GM23338 (cell line): ENCODE measurements around the gene SLBP. TPM values are rescaled to one million over a fixed set of nuclear protein-coding genes. Genes with fewer than 3 reads are reported as not detected.
A peak's percentile ranks its signal among the peaks of the same experiment; 100 is the strongest.

Source experiments
- ATAC-seq: fragments of 200-7000 bp; cut with Tn5 transposase; 3 replicates; pipeline ENCODE4 v1.9.1; 2020
- DNase-seq: peaks from one replicate; pipeline ENCODE4 v3.0.0-alpha.2; 2015; ENCODE audit warnings: low spot score
- H2AFZ ChIP-seq: fragments of 200-600 bp; sonication (generic); 2 replicates; pipeline ENCODE4 v1.8.0; 2016; ENCODE audit warnings: antibody characterized with exemption, mild to moderate bottlenecking, moderate library complexity
- H3F3A ChIP-seq: fragments of 200-600 bp; sonication (generic); replicated peaks from 2 replicates; pipeline ENCODE4 v1.8.0; 2017; ENCODE audit warnings: antibody characterized with exemption, mixed run types, low read depth
- H3K27ac ChIP-seq: fragments of 200-600 bp; sonication (generic); 2 replicates; pipeline ENCODE4 v1.6.1; 2016; ENCODE audit warnings: low read depth
- H3K27me3 ChIP-seq: fragments of 200-600 bp; sonication (generic); 2 replicates; pipeline ENCODE4 v1.8.0; 2016; ENCODE audit warnings: mild to moderate bottlenecking, mixed run types, moderate library complexity; ENCODE audit not compliant: insufficient read depth
- H3K36me3 ChIP-seq: fragments of 200-600 bp; sonication (generic); 2 replicates; pipeline ENCODE4 v1.8.0; 2016; ENCODE audit warnings: mild to moderate bottlenecking; ENCODE audit not compliant: insufficient read depth
- H3K4me1 ChIP-seq: fragments of 200-600 bp; sonication (generic); 2 replicates; pipeline ENCODE4 v1.8.0; 2016; ENCODE audit warnings: mild to moderate bottlenecking, moderate library complexity; ENCODE audit not compliant: insufficient read depth
- H3K4me2 ChIP-seq: fragments of 200-600 bp; sonication (generic); 2 replicates; pipeline ENCODE4 v1.7.1; 2017; ENCODE audit warnings: mixed run types
- H3K4me3 ChIP-seq: fragments of 200-600 bp; sonication (generic); 2 replicates; pipeline ENCODE4 v1.6.1; 2016; ENCODE audit warnings: mixed run types
- H3K79me2 ChIP-seq: fragments of 200-600 bp; sonication (generic); replicated peaks from 2 replicates; pipeline ENCODE4 v1.8.0; 2017; ENCODE audit warnings: mild to moderate bottlenecking; ENCODE audit not compliant: insufficient read depth
- H3K9me2 ChIP-seq: fragments of 200-600 bp; sonication (generic); 2 replicates; pipeline ENCODE4 v1.8.0; 2017; ENCODE audit not compliant: insufficient read depth
- H4K20me1 ChIP-seq: fragments of 200-600 bp; sonication (generic); replicated peaks from 2 replicates; pipeline ENCODE4 v1.8.0; 2017; ENCODE audit warnings: mild to moderate bottlenecking; ENCODE audit not compliant: insufficient read depth
- H3K27ac Mint-ChIP-seq: 2 replicates; pipeline ENCODE4 v1.8.0; 2020; ENCODE audit warnings: inconsistent platforms, mild to moderate bottlenecking, moderate library complexity, mixed read lengths
- H3K27me3 Mint-ChIP-seq: 3 replicates; pipeline ENCODE4 v1.8.0; 2022; ENCODE audit warnings: low read depth, mild to moderate bottlenecking, moderate library complexity, mixed read lengths, inconsistent platforms; ENCODE audit not compliant: insufficient read depth, poor library complexity
- H3K36me3 Mint-ChIP-seq: 3 replicates; pipeline ENCODE4 v1.8.0; 2021; ENCODE audit warnings: low read depth, mild to moderate bottlenecking, inconsistent platforms, moderate library complexity, mixed read lengths
- H3K4me1 Mint-ChIP-seq: 3 replicates; pipeline ENCODE4 v1.8.0; 2020; ENCODE audit warnings: mild to moderate bottlenecking, inconsistent platforms, mixed read lengths
- H3K4me3 Mint-ChIP-seq: 3 replicates; pipeline ENCODE4 v1.8.0; 2021; ENCODE audit warnings: moderate library complexity, mild to moderate bottlenecking, inconsistent platforms, mixed read lengths
- H3K9me3 Mint-ChIP-seq: 3 replicates; pipeline ENCODE4 v1.8.0; 2020; ENCODE audit warnings: moderate library complexity, mild to moderate bottlenecking, inconsistent platforms, mixed read lengths
- CREB1 ChIP-seq: fragments of 250-450 bp; sonication (Bioruptor Pico); IDR thresholded peaks from 2 replicates; pipeline ENCODE4 v1.5.0; 2020; ENCODE audit warnings: low read depth, mild to moderate bottlenecking, moderate library complexity
- EZH2 ChIP-seq: fragments of 200-600 bp; sonication (generic); IDR thresholded peaks from one replicate; pipeline ENCODE4 v1.8.0; 2017; ENCODE audit warnings: antibody characterized with exemption, mild to moderate bottlenecking, low read depth; ENCODE audit not compliant: unreplicated experiment
- EZH2phosphoT487 ChIP-seq: fragments of 200-600 bp; sonication (generic); IDR thresholded peaks from one replicate; pipeline ENCODE4 v1.8.1; 2018; ENCODE audit warnings: antibody characterized with exemption; ENCODE audit not compliant: unreplicated experiment
- JUNB ChIP-seq: IDR thresholded peaks from one replicate; pipeline ENCODE4 v1.6.1; 2016; ENCODE audit warnings: antibody characterized with exemption; ENCODE audit not compliant: unreplicated experiment
- NANOG ChIP-seq: IDR thresholded peaks from 2 replicates; pipeline ENCODE4 v1.6.1; 2016; ENCODE audit warnings: antibody characterized with exemption, borderline replicate concordance
- POLR2AphosphoS5 ChIP-seq: IDR thresholded peaks from 2 replicates; pipeline ENCODE4 v1.6.1; 2016; ENCODE audit warnings: antibody characterized with exemption, low read depth
- STAT1 ChIP-seq: IDR thresholded peaks from one replicate; pipeline ENCODE4 v1.6.1; 2016; ENCODE audit warnings: antibody characterized with exemption; ENCODE audit not compliant: unreplicated experiment
- ZNF114 ChIP-seq: fragments of 250-450 bp; sonication (Bioruptor Pico); IDR thresholded peaks from 2 replicates; pipeline ENCODE4 v1.5.0; 2020; ENCODE audit warnings: mild to moderate bottlenecking, moderate library complexity
- polyA plus RNA-seq: library from polyadenylated mRNA; unstranded; fragments of >200 nt; fragmentation: Nextera tagmentation; extraction: Ambion mirVana; gene quantifications from 2 replicates; pipeline ENCODE4 v1.2.1, GENCODE V29; 2016
- total RNA-seq: library from RNA; depleted of rRNA; stranded (reverse); fragments of >200 nt; shearing (Covaris generic); gene quantifications from 2 replicates; pipeline ENCODE4 v1.2.3, GENCODE V29; 2014
- TF ChIP-seq, protein P1 (sequence below): IDR thresholded peaks from 2 replicates; pipeline ENCODE4 v1.6.1; 2016; ENCODE audit warnings: antibody characterized with exemption
- TF ChIP-seq, protein P2 (sequence below): fragments of 250-450 bp; sonication (Bioruptor Pico); IDR thresholded peaks from 2 replicates; pipeline ENCODE4 v1.5.0; 2020; ENCODE audit warnings: mild to moderate bottlenecking, moderate library complexity
- TF ChIP-seq, protein P3 (sequence below): IDR thresholded peaks from one replicate; pipeline ENCODE4 v1.6.1; 2018; ENCODE audit warnings: antibody characterized with exemption; ENCODE audit not compliant: unreplicated experiment

Gene SLBP
- total and polyA plus RNA-seq, 2 experiments from 2014 or later, result 54.4 to 58.6 TPM

DNA sequence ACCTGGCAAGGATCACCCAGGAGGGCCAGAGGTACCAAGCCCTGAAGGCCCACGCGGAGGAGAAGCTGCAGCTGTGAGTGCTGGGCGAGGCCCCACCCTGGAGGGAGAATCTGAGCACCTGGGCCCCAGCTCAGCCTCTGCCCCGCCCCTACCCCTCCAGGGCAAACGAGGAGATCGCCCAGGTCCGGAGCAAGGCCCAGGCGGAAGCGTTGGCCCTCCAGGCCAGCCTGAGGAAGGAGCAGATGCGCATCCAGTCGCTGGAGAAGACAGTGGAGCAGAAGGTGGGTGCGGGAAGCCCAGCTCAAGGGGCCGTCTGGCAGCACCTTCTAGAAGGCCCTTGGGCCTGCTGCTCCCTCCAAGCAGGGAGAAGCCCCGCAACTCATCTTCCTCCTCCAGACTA, 32.4 kb upstream of the SLBP start (continued):
- TF ChIP-seq, protein P1, sequence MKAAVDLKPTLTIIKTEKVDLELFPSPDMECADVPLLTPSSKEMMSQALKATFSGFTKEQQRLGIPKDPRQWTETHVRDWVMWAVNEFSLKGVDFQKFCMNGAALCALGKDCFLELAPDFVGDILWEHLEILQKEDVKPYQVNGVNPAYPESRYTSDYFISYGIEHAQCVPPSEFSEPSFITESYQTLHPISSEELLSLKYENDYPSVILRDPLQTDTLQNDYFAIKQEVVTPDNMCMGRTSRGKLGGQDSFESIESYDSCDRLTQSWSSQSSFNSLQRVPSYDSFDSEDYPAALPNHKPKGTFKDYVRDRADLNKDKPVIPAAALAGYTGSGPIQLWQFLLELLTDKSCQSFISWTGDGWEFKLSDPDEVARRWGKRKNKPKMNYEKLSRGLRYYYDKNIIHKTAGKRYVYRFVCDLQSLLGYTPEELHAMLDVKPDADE, result no peak
- TF ChIP-seq NANOG (no peak), POLR2AphosphoS5 (no peak), STAT1 (no peak)

DNA sequence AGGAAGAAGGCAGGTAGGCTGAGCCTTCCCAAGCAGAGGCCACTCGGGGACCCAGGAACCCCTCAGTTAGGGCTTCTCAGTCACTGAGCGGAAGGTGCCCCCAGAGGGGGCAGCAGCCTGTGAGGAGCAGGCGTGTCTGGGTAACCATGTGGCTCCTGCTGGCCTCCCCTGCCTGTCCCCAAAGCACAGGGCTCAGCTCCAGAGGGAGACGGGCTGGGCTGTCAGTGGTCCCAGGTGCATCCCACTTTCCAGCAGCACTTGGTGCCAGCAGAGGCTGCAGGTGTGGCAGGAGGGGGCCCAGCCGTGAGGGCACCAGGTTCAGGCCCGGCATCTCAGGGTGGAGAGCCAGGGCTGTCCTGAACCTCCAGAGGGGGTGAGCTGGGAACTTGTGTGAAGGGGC, 31.9 kb upstream of the SLBP start:
- no peaks in the 10 kb centered on the region for H3K4me1 ChIP-seq
- TF ChIP-seq POLR2AphosphoS5, result no peak
- TF ChIP-seq, protein P2, sequence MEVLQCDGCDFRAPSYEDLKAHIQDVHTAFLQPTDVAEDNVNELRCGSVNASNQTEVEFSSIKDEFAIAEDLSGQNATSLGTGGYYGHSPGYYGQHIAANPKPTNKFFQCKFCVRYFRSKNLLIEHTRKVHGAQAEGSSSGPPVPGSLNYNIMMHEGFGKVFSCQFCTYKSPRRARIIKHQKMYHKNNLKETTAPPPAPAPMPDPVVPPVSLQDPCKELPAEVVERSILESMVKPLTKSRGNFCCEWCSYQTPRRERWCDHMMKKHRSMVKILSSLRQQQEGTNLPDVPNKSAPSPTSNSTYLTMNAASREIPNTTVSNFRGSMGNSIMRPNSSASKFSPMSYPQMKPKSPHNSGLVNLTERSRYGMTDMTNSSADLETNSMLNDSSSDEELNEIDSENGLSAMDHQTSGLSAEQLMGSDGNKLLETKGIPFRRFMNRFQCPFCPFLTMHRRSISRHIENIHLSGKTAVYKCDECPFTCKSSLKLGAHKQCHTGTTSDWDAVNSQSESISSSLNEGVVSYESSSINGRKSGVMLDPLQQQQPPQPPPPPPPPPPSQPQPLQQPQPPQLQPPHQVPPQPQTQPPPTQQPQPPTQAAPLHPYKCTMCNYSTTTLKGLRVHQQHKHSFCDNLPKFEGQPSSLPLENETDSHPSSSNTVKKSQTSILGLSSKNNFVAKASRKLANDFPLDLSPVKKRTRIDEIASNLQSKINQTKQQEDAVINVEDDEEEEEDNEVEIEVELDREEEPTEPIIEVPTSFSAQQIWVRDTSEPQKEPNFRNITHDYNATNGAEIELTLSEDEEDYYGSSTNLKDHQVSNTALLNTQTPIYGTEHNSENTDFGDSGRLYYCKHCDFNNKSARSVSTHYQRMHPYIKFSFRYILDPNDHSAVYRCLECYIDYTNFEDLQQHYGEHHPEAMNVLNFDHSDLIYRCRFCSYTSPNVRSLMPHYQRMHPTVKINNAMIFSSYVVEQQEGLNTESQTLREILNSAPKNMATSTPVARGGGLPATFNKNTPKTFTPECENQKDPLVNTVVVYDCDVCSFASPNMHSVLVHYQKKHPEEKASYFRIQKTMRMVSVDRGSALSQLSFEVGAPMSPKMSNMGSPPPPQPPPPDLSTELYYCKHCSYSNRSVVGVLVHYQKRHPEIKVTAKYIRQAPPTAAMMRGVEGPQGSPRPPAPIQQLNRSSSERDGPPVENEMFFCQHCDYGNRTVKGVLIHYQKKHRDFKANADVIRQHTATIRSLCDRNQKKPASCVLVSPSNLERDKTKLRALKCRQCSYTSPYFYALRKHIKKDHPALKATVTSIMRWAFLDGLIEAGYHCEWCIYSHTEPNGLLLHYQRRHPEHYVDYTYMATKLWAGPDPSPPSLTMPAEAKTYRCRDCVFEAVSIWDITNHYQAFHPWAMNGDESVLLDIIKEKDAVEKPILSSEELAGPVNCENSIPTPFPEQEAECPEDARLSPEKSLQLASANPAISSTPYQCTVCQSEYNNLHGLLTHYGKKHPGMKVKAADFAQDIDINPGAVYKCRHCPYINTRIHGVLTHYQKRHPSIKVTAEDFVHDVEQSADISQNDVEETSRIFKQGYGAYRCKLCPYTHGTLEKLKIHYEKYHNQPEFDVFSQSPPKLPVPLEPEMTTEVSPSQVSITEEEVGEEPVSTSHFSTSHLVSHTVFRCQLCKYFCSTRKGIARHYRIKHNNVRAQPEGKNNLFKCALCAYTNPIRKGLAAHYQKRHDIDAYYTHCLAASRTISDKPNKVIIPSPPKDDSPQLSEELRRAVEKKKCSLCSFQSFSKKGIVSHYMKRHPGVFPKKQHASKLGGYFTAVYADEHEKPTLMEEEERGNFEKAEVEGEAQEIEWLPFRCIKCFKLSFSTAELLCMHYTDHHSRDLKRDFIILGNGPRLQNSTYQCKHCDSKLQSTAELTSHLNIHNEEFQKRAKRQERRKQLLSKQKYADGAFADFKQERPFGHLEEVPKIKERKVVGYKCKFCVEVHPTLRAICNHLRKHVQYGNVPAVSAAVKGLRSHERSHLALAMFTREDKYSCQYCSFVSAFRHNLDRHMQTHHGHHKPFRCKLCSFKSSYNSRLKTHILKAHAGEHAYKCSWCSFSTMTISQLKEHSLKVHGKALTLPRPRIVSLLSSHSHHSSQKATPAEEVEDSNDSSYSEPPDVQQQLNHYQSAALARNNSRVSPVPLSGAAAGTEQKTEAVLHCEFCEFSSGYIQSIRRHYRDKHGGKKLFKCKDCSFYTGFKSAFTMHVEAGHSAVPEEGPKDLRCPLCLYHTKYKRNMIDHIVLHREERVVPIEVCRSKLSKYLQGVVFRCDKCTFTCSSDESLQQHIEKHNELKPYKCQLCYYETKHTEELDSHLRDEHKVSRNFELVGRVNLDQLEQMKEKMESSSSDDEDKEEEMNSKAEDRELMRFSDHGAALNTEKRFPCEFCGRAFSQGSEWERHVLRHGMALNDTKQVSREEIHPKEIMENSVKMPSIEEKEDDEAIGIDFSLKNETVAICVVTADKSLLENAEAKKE (CRISPR knock-in tag), result no peak
- no peak for TF ChIP-seq CREB1 (CRISPR knock-in tag)
- TF ChIP-seq EZH2, result no peak
- TF ChIP-seq, protein P3, sequence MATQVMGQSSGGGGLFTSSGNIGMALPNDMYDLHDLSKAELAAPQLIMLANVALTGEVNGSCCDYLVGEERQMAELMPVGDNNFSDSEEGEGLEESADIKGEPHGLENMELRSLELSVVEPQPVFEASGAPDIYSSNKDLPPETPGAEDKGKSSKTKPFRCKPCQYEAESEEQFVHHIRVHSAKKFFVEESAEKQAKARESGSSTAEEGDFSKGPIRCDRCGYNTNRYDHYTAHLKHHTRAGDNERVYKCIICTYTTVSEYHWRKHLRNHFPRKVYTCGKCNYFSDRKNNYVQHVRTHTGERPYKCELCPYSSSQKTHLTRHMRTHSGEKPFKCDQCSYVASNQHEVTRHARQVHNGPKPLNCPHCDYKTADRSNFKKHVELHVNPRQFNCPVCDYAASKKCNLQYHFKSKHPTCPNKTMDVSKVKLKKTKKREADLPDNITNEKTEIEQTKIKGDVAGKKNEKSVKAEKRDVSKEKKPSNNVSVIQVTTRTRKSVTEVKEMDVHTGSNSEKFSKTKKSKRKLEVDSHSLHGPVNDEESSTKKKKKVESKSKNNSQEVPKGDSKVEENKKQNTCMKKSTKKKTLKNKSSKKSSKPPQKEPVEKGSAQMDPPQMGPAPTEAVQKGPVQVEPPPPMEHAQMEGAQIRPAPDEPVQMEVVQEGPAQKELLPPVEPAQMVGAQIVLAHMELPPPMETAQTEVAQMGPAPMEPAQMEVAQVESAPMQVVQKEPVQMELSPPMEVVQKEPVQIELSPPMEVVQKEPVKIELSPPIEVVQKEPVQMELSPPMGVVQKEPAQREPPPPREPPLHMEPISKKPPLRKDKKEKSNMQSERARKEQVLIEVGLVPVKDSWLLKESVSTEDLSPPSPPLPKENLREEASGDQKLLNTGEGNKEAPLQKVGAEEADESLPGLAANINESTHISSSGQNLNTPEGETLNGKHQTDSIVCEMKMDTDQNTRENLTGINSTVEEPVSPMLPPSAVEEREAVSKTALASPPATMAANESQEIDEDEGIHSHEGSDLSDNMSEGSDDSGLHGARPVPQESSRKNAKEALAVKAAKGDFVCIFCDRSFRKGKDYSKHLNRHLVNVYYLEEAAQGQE, result no peak
- TF ChIP-seq, protein P1, result no peak
- no peak for TF ChIP-seq JUNB
- TF ChIP-seq EZH2phosphoT487, result no peak
- TF ChIP-seq NANOG, result no peak
- TF ChIP-seq ZNF114 (CRISPR knock-in tag), result no peak
- no peak for TF ChIP-seq STAT1
- H3K27ac ChIP-seq, result 0 out of 2 replicates have a peak overlapping the region, but pooled peaks have one; percentile 45
- H2AFZ ChIP-seq, result no peak overlapping the region
- ATAC-seq, result no peak
- H3K27me3 ChIP-seq, result no peaks in the 10 kb centered on the region
- H3K36me3 ChIP-seq, result peaks cover 23% of the 10 kb centered on the region
- no peaks in the 10 kb centered on the region; the same call in 1 of the 2 replicates for H4K20me1 ChIP-seq
- H3K4me3 ChIP-seq, result no peak overlapping the region
- no peaks in the 10 kb centered on the region; the same call in 2 of the 3 replicates for H3K4me1 Mint-ChIP-seq
- H3K4me3 Mint-ChIP-seq, result no peak overlapping the region
- no peak for DNase-seq
- peaks cover 5% of the 10 kb centered on the region; the same call in 1 of the 2 replicates for H3F3A ChIP-seq
- H3K27me3 Mint-ChIP-seq, result peaks cover 21% of the 10 kb centered on the region
- H3K36me3 Mint-ChIP-seq, result peaks cover 59% of the 10 kb centered on the region
- peaks cover 3% of the 10 kb centered on the region for H3K9me3 Mint-ChIP-seq
- H3K27ac Mint-ChIP-seq, result no peak overlapping the region
- H3K79me2 ChIP-seq, result no peaks in the 10 kb centered on the region
- H3K9me2 ChIP-seq, result no peaks in the 10 kb centered on the region
- no peak overlapping the region for H3K4me2 ChIP-seq
